ENCODE data around the gene CYTH1. TPM values are rescaled to one million over a fixed set of nuclear protein-coding genes. Genes with fewer than 3 reads are reported as not detected.
A peak's percentile ranks its signal among the peaks of the same experiment; 100 is the strongest.

The CYTH1 gene
- total RNA-seq, 2 experiments from 2014 or later, result 145 to 149 TPM

DNA sequence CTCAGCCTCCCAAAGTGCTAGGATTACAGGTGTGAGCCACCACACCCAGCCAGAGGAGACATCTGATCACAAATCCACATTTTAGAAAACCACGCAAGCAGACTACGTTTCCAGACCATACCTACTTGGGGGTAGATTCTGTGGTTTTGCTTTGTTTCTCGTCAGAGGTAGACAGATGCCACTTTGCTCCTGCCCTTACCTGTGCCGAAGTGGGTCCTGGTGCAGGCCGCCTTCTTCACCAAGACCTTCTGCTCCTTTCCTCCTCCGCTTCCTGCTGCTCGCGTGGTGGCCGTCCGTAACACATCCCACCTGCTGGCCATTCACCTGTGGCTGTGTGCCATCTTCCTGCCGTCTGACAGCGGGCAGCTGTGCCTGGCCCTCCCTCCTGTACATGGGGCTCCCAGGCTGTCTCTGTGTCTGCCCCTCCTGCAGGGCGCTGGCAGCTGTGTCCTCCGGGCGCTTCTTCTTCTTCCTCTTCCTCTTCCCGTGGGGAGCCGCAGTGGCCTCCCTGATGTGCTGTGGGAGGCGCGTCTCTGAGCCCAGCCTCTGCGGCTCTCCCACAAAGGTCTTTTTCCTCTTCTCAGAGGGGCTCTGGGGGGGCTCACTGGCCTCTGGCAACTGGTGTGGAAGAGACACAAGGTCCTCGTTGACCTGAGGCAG lies 21.2 kb upstream of the CYTH1 start:
- Mint-ChIP-seq H3K27ac (peak overlapping the region; percentile 66), H3K36me3 (ENCODE audit: low read depth) (peaks cover 70% of the 10 kb centered on the region), H3K4me1 (ENCODE audit: low read depth) (peaks cover 58% of the 10 kb centered on the region), H3K27me3 (ENCODE audit: low read depth) (no peaks in the 10 kb centered on the region), H3K9me3 (no peaks in the 10 kb centered on the region), H3K4me3 (no peak overlapping the region)
- no peak for DNase-seq
- CTCF ChIA-PET, result no interaction called here
- intact Hi-C loops (cut with micrococcal nuclease), result no loop called here

DNA sequence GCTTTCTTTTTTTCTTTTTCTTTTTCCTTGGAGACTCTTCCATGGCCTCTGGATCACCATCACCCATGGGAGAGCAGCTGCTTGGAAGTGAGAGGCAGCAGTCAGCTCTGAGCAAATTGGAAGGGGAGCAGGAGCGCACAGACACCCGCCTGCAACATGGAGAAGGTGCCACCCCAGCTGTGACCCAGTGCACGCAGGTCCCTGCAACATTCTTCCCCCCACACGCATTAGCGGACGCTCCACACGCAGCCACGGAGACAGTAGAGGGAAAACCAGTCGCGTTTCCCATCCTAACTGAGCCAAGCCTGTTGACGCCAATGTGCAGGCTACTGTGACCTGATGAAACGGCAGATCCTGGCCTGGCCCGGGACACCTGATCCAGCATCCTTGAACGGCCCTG lies 20.4 kb upstream of the CYTH1 start:
- DNase-seq, result no peak
- Mint-ChIP-seq H3K36me3 (ENCODE audit: low read depth) (peaks cover 69% of the 10 kb centered on the region), H3K9me3 (no peaks in the 10 kb centered on the region), H3K4me1 (ENCODE audit: low read depth) (peaks cover 56% of the 10 kb centered on the region), H3K4me3 (no peak overlapping the region), H3K27ac (peak overlapping the region; percentile 59), H3K27me3 (ENCODE audit: low read depth) (no peaks in the 10 kb centered on the region)
- intact Hi-C loops (cut with micrococcal nuclease), result no loop called here
- CTCF ChIA-PET, result interaction anchor here (0.5 to 1.1 kb wide), 2 partner anchors 13 to 25 kb away, joined by 3 to 7 read pairs; no protein-coding TSS in a partner anchor

DNA sequence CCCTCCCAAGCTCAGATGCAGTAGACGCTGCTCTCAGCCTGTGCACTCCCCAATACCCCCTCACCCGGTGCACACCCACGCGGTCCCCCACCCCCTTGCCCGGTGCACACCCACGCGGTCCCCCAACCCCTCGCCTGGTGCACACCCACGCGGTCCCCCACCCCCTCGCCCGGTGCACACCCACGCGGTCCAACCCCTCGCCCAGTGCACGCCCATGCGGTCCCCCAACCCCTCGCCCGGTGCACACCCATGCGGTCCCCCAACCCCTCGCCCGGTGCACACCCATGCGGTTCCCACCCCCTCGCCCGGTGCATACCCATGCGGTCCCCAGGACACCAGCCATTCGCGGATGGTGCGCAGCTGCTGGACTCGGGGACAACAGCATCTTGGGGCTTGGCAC lies 19.9 kb upstream of the CYTH1 start:
- H3K4me3 Mint-ChIP-seq, result no peak overlapping the region
- intact Hi-C loops (cut with micrococcal nuclease), result no loop called here
- no peaks in the 10 kb centered on the region for H3K27me3 Mint-ChIP-seq (ENCODE audit: low read depth)
- H3K4me1 Mint-ChIP-seq (ENCODE audit: low read depth), result peaks cover 53% of the 10 kb centered on the region
- H3K27ac Mint-ChIP-seq, result peak overlapping the region; percentile 78
- no peaks in the 10 kb centered on the region for H3K9me3 Mint-ChIP-seq
- no peak for DNase-seq
- CTCF ChIA-PET, result interaction anchor here (1.1 kb wide), 1 partner anchor 26 kb away, joined by 3 read pairs; no protein-coding TSS in a partner anchor
- H3K36me3 Mint-ChIP-seq (ENCODE audit: low read depth), result peaks cover 66% of the 10 kb centered on the region

DNA sequence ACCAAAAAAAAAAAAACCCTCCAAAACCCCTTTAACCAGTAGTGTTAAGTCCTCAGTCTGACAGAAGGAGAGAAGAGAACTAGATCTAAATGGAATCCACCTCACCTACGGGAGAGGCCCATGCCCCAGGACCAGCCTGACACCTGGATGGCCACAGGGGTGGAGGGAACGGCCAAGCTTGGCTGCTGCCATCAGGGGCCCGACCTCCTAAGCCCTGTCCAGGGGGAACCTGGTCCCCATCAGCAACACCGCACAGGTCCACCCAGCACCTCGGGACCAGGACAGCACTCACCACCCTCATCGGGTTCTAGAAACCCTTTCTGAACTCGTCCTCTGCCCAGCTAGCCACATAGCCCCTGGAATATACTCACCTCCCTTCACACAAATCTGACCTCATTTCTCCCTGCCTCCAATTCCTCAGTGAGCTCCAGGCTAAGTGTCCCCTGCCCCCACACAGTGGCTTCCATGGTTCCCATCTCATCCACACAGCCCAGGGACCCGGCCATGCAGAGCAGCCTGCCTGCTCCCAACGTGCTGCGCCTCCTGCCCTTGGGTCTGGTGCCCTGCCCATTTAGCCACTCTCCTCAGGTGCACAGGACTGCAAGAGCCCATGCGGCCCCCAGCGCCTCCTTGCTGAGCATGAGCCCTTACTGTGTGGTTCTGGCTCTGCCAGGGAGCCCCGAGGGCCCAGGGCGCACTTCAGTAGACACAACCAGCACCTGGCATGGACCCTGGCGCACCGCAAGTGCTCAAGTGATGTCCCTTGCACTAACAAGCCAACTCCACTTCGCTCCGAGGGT lies 18.3 kb upstream of the CYTH1 start:
- peak overlapping the region; percentile 32 for H3K27ac Mint-ChIP-seq
- no peak for DNase-seq

DNA sequence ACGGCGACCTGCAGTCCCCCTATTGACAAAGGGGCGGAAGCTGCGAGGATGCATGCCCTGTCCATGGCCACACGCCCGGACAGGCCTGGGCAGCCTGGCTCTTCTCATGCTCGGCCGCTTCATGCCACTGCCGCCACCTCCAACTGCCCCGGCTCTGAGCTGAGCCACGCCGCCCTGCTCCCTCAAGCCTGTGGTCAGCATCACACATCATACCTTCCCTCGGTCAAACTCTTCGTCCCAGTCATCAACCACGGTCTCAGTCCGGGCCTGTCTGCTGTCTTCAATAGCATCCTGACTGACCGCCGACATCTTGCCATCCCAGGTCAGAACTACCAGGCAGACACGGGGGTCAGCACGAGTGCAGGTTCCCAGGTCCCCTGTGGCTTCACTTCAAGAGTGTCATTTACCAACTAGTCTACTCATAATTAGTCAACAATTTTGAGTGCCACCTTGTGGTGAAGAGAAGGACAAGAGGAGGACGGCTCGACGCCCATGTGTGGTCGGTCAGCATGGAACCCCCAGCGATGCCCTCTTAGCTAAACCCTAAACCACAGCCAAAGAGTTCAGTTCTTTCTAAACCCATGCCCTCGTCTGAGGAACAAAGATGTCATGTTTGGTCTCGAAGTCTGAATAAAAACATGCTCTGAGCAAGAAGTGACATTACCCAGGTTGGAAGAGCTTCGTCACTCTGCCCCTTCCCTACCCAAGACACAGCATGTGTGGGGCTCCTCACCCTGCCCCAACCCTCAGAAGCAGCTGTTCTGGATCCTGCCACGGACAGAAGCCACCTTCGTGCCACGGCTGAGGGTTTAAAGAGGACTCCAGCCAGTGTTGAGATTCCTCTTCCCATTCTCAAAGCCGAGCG lies 16.9 kb upstream of the CYTH1 start:
- CTCF ChIA-PET, result interaction anchor here (0.6 to 1.4 kb wide), 9 partner anchors 11 to 132 kb away, joined by 3 to 5 read pairs (median 3); no protein-coding TSS in a partner anchor
- intact Hi-C loops (cut with micrococcal nuclease), result loop anchor here (1.0 to 5.0 kb wide), 2 partner anchors 91 to 302 kb away; no protein-coding TSS in a partner anchor
- H3K27ac Mint-ChIP-seq, result peak overlapping the region; percentile 80
- H3K4me3 Mint-ChIP-seq, result no peak overlapping the region
- no peaks in the 10 kb centered on the region for H3K27me3 Mint-ChIP-seq (ENCODE audit: low read depth)
- peaks cover 33% of the 10 kb centered on the region for H3K4me1 Mint-ChIP-seq (ENCODE audit: low read depth)
- no peaks in the 10 kb centered on the region for H3K9me3 Mint-ChIP-seq
- H3K36me3 Mint-ChIP-seq (ENCODE audit: low read depth), result peaks cover 70% of the 10 kb centered on the region
- peak; percentile 38 for DNase-seq

More for the DNA sequence above, 18.3 kb upstream of the CYTH1 start:
- Mint-ChIP-seq H3K9me3 (no peaks in the 10 kb centered on the region), H3K27me3 (ENCODE audit: low read depth) (no peaks in the 10 kb centered on the region), H3K4me1 (ENCODE audit: low read depth) (peaks cover 41% of the 10 kb centered on the region), H3K36me3 (ENCODE audit: low read depth) (peaks cover 65% of the 10 kb centered on the region), H3K4me3 (no peak overlapping the region)
- intact Hi-C loops (cut with micrococcal nuclease), result no loop called here
- CTCF ChIA-PET, result interaction anchor here (1.0 to 1.4 kb wide), 2 partner anchors 11 to 15 kb away, joined by 3 to 5 read pairs; no protein-coding TSS in a partner anchor

DNA sequence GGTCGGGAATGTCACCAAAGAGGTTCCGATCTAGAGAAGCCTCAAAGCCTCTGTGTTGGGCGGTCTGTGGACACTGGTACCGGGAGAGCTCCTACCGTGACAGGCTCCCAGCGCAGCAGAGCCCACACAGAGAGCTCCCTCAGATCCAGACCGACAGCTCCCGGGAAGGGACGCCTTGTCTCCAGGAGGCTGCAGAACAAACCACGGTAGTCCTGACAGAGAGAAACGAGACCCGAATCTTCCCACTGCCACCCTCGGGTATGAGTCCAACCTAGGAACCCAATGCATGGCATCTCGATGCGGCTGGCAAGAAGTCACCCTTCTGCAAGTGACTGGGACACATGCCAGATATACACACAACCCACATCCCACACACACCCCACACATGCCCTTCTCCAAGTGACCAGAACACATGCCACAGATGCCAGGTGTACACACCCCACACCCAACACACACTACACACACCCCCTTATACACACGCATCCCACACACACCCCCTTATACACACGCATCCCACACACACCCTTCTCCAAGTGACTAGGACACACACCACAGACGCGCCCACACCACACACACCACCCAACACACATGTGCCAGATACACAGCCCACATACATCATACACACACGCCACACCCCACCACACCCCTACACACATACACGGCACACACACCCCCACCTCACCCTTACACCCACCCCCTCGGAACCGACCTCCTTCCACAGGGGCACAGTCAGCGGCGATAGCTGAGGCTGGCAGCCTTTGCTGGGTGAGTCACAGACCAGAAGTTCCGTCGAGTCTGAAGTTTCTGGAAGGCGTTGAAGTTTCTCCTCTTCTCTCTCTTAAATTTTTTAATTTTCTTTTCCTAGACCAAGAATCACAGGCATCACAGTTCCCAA lies 15.9 kb upstream of the CYTH1 start:
- intact Hi-C loops (cut with micrococcal nuclease), result loop anchor here (5.0 kb wide), 1 partner anchor 301 kb away; no protein-coding TSS in a partner anchor
- Mint-ChIP-seq H3K27me3 (ENCODE audit: low read depth) (no peaks in the 10 kb centered on the region), H3K9me3 (no peaks in the 10 kb centered on the region)

DNA sequence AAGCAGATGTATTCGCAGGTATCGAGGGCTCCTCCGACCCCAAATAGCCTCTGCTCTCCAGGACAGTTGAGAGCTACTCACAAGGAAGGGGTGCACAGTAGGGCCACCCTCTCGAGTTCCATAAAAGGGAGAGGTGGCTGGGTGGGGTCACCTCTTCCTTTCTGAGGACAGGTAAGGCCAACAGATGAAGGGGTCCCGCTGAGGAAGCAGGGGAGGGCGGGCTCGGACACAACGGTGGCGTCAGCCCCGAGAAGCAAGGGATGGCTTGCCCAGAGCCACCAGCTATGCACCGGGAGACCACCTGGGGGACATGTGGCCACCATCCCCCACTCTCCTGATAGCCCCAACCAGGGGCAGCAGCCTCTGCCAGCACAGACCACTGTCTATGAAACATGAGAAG lies 15.1 kb upstream of the CYTH1 start:
- peaks cover 32% of the 10 kb centered on the region for H3K4me1 Mint-ChIP-seq (ENCODE audit: low read depth)
- intact Hi-C loops (cut with micrococcal nuclease), result loop anchor here (5.0 kb wide), 1 partner anchor 300 kb away; no protein-coding TSS in a partner anchor
- CTCF ChIA-PET, result no interaction called here
- H3K27ac Mint-ChIP-seq, result no peak overlapping the region
- H3K27me3 Mint-ChIP-seq (ENCODE audit: low read depth), result no peaks in the 10 kb centered on the region
- H3K36me3 Mint-ChIP-seq (ENCODE audit: low read depth), result peaks cover 62% of the 10 kb centered on the region
- H3K9me3 Mint-ChIP-seq, result no peaks in the 10 kb centered on the region
- H3K4me3 Mint-ChIP-seq, result no peak overlapping the region
- DNase-seq, result no peak

More for the DNA sequence above, 15.9 kb upstream of the CYTH1 start:
- DNase-seq, result no peak
- Mint-ChIP-seq H3K4me1 (ENCODE audit: low read depth) (peaks cover 28% of the 10 kb centered on the region), H3K4me3 (no peak overlapping the region), H3K36me3 (ENCODE audit: low read depth) (peaks cover 68% of the 10 kb centered on the region), H3K27ac (no peak overlapping the region)
- CTCF ChIA-PET, result interaction anchor here (0.6 to 1.2 kb wide), 4 partner anchors 10 to 76 kb away, joined by 3 read pairs; no protein-coding TSS in a partner anchor

DNA sequence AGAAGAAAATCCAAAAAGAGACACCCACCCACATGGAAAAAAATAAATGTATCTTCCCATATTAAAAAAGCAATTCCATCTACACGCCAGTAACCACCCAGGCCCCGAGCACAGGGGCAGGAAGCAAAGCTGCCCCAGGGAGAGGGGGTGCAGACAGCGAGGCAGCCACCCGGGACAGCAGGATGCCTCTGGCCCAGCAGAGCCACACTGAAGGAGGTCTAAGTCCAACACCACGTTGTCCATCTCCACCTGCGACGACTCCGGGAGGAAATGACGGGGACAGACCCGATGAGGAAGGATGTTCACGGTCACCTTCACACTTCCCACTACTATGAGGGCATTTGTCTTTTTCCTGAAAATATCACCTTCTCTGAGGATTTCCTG lies 14.4 kb upstream of the CYTH1 start:
- no peaks in the 10 kb centered on the region for H3K9me3 Mint-ChIP-seq
- intact Hi-C loops (cut with micrococcal nuclease), result loop anchor here (5.0 kb wide), 1 partner anchor 299 kb away; no protein-coding TSS in a partner anchor
- peaks cover 66% of the 10 kb centered on the region for H3K36me3 Mint-ChIP-seq (ENCODE audit: low read depth)
- peaks cover 39% of the 10 kb centered on the region for H3K4me1 Mint-ChIP-seq (ENCODE audit: low read depth)
- H3K27ac Mint-ChIP-seq, result no peak overlapping the region
- H3K27me3 Mint-ChIP-seq (ENCODE audit: low read depth), result no peaks in the 10 kb centered on the region
- no peak overlapping the region for H3K4me3 Mint-ChIP-seq
- no peak for DNase-seq
- CTCF ChIA-PET, result interaction anchor here (0.6 kb wide), 1 partner anchor 79 kb away, joined by 3 read pairs; no protein-coding TSS in a partner anchor

DNA sequence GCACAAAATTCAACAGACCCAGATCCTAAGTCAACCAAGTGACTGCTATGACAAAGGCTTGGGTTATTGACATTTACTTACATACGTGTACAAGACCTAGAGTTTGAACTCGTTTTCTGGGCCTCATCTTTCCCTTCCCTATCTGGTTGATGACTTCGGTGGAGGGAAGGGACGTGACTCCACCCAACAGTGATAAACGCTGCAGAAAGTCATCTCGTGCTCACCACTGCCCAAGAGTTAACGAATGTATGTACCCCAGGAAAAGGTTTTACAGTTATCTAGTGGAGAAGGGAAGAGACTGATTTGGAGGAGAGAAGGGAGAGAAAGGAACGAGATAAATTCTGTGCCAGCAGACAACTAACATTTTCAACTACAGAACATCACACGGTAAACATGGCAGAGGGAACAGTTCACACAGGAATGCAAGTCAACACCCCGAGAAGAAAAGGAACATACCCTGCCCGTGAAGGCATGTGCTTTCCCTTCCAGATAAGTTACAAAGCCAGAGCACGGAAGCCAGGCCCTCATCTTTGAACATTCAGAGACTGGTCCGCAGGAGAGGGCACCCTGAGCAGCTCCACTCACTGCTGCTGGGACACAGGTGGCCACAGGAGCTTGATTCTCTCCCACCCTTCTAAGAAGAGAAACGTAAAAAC lies 13.9 kb upstream of the CYTH1 start:
- no peaks in the 10 kb centered on the region for H3K27me3 Mint-ChIP-seq (ENCODE audit: low read depth)
- no peaks in the 10 kb centered on the region for H3K9me3 Mint-ChIP-seq
- no peak for DNase-seq
- peaks cover 41% of the 10 kb centered on the region for H3K4me1 Mint-ChIP-seq (ENCODE audit: low read depth)
- H3K36me3 Mint-ChIP-seq (ENCODE audit: low read depth), result peaks cover 62% of the 10 kb centered on the region
- H3K27ac Mint-ChIP-seq, result no peak overlapping the region
- CTCF ChIA-PET, result interaction anchor here (0.6 kb wide), 1 partner anchor 80 kb away, joined by 3 read pairs; no protein-coding TSS in a partner anchor
- no peak overlapping the region for H3K4me3 Mint-ChIP-seq
- intact Hi-C loops (cut with micrococcal nuclease), result loop anchor here (5.0 kb wide), 1 partner anchor 299 kb away; no protein-coding TSS in a partner anchor

DNA sequence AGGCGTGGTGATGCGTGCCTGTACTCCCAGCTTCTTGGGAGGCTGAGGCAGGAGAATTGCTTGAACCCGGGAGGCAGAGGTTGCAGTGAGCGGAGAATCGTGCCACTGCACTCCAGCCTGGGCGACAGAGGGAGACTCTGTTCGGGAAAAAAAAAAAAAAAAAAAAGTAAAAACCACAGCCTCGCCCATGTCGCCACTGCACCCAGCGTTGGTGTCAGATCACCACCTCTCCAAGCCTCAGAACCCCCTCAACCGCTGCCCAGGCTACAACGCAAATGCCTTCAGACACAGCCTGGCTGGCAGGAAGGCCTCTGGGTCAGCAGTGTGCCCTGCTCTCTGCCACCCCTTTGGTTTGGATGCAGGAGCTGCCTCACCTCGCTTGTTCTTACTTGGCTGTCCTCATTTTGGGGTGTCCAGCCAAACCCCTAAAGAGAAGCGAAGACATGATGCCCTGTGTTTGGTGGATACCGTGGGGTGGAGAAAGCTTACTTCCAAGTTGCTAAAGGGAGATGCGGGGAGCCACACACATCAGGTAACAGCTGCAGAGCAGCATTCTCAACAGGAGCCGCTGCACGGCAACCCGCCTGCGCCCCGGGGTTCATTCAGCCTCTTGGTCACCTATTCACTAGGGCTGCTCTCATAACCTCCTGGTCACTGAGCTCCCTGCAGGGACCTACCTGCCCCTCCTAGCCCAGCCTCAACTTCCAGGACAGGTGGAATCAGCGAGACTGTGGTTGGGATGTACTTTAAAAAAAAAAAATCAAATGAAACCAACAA lies 13.0 kb upstream of the CYTH1 start:
- intact Hi-C loops (cut with micrococcal nuclease), result loop anchor here (5.0 kb wide), 1 partner anchor 298 kb away; no protein-coding TSS in a partner anchor
- H3K27me3 Mint-ChIP-seq (ENCODE audit: low read depth), result no peaks in the 10 kb centered on the region

More for the DNA sequence above, 13.0 kb upstream of the CYTH1 start:
- H3K27ac Mint-ChIP-seq, result no peak overlapping the region
- DNase-seq, result no peak
- H3K4me1 Mint-ChIP-seq (ENCODE audit: low read depth), result peaks cover 42% of the 10 kb centered on the region
- no peaks in the 10 kb centered on the region for H3K9me3 Mint-ChIP-seq
- H3K4me3 Mint-ChIP-seq, result no peak overlapping the region
- CTCF ChIA-PET, result no interaction called here
- peaks cover 60% of the 10 kb centered on the region for H3K36me3 Mint-ChIP-seq (ENCODE audit: low read depth)

Measured in activated naive CD4-positive, alpha-beta T cell treated with anti-CD3 and anti-CD28 coated beads for 36 hours (primary cell).